Esophagus (tissue), 2 donors: ENCODE results near the gene PYGO1. TPM values are rescaled to one million over a fixed set of nuclear protein-coding genes. Genes with fewer than 3 reads are reported as not detected.
"Not testable (repeated sequence)": the region's sequence is repeated elsewhere in the genome, so short reads cannot be mapped to it uniquely, and the experiment has no call there.

Source experiments
- H3K27ac ChIP-seq, 2 donors: one replicate each; pipeline ENCODE4 v1.5.1; 2013; ENCODE audit warnings: low read depth in 2 of 2, mild to moderate bottlenecking in 2 of 2, inconsistent platforms in 1 of 2, low read length in 1 of 2, moderate library complexity in 1 of 2
- H3K27me3 ChIP-seq, 2 donors: one replicate each; pipeline ENCODE4 v1.6.1; 2013; ENCODE audit warnings: low read length in 2 of 2, control low read depth in 1 of 2, mild to moderate bottlenecking in 1 of 2; ENCODE audit not compliant: insufficient read depth in 2 of 2, control insufficient read depth in 1 of 2
- H3K36me3 ChIP-seq, 2 donors: one replicate each; pipeline ENCODE4 v1.6.1; 2013; ENCODE audit warnings: low read length in 1 of 2; ENCODE audit not compliant: control insufficient read depth in 2 of 2, insufficient read depth in 2 of 2
- H3K4me1 ChIP-seq, 2 donors: one replicate each; pipeline ENCODE4 v1.6.1; 2013; ENCODE audit warnings: low read length in 1 of 2; ENCODE audit not compliant: control insufficient read depth in 2 of 2, insufficient read depth in 2 of 2
- H3K4me3 ChIP-seq, 2 donors: one replicate each; pipeline ENCODE4 v1.5.1; 2013; ENCODE audit warnings: low read length in 2 of 2, mild to moderate bottlenecking in 2 of 2, low read depth in 1 of 2, moderate library complexity in 1 of 2
- H3K9me3 ChIP-seq, 2 donors: one replicate each; pipeline ENCODE4 v1.6.1; 2013; ENCODE audit warnings: mild to moderate bottlenecking in 2 of 2, low read depth in 1 of 2, low read length in 1 of 2, moderate library complexity in 1 of 2; ENCODE audit not compliant: control insufficient read depth in 2 of 2, insufficient read depth in 1 of 2
- WGBS, 2 donors: extraction: QIAGEN DNeasy Blood & Tissue Kit; methylation state at CpG; one replicate each; pipeline ENCODE4 v1.1.7; 2013; 5-methylcytosine and 5-hydroxymethylcytosine counted together
- polyA plus RNA-seq, 2 donors: library from polyadenylated mRNA; stranded (reverse); fragments of 200-250 nt; gene quantifications; one replicate each; pipeline ENCODE4 v1.2.3, GENCODE V29; 2013
- donor health status: healthy with polysubstance abuse.
- donor health status: Bipolar disorder and iron deficiency.

Gene PYGO1
- polyA plus RNA-seq, 2 donors: 0.62 to 0.65 TPM

GRCh38 chr15:55515991-55516776 is 72.0 kb downstream of the PYGO1 start:
- Histone ChIP-seq H3K4me1 (no peaks in the 10 kb centered on the region), H3K4me3 (no peak overlapping the region), H3K36me3 (no peaks in the 10 kb centered on the region), H3K27ac (no peak overlapping the region), H3K9me3 (no peaks in the 10 kb centered on the region), H3K27me3 (no peaks in the 10 kb centered on the region)
- WGBS, 2 donors: 90 to 92% methylated on average over 12 of the region's 12 CpGs

DNA sequence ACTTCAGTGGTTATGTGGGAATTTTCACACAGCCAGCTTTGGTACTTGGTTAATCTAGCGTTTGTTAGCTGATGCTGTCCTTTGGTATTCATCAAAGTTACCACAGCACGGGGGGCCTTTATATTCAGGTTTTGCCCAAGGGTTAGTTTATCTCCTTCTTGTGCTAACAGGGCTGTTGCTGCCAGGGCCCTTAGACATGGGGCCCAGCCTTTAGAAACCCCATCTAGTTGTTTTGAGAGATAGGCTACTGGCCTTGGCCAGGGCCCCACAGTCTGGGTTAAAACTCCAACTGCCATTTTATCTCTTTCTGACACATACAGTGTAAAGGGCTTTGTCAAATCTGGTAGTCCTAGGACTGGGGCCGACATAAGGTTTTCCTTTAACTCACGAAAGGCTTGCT is 72.7 kb downstream of the PYGO1 start:
- H3K27ac ChIP-seq: no peak overlapping the region
- 87 to 89% methylated on average over 4 of the region's 4 CpGs for WGBS, 2 donors
- H3K4me1 ChIP-seq: no peaks in the 10 kb centered on the region

DNA sequence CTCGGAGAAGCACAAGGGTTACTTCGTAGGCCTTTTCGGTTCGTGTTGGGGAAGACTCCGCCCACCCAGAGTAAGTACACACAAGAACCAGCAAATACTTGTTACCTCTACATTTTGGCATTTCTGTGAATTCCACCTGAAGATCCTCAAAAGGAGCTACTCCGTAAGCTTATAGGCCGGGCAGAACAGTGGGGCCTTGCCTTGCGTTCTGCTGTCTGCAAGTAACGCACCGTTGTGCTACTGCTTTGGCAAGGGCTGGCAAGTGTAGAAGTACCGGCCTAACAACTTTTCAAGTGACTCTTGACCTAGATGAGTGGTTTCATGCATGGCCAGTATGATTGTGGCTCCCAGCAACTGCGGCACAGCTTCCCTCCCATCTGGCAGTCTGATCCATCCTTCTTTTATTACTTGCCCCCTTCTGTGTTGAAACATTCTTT is 73.7 kb downstream of the PYGO1 start:
- 90 to 93% methylated on average over 12 of the region's 12 CpGs for WGBS, 2 donors
- no peak overlapping the region for H3K27ac ChIP-seq

More for the DNA sequence above, 72.7 kb downstream of the PYGO1 start:
- Histone ChIP-seq H3K36me3 (no peaks in the 10 kb centered on the region), H3K9me3 (no peaks in the 10 kb centered on the region), H3K4me3 (no peak overlapping the region), H3K27me3 (no peaks in the 10 kb centered on the region)

GRCh38 chr15:55513621-55514413 is 74.3 kb downstream of the PYGO1 start:
- H3K27ac ChIP-seq, H3K4me1 ChIP-seq, H3K4me3 ChIP-seq, H3K27me3 ChIP-seq, H3K36me3 ChIP-seq, H3K9me3 ChIP-seq: not testable (repeated sequence)
- WGBS, 2 donors: 75 to 78% methylated on average over 29 of the region's 29 CpGs

More for the DNA sequence above, 73.7 kb downstream of the PYGO1 start:
- no peaks in the 10 kb centered on the region for H3K36me3 ChIP-seq
- H3K4me3 ChIP-seq: no peak overlapping the region
- no peaks in the 10 kb centered on the region for H3K27me3 ChIP-seq
- H3K4me1 ChIP-seq: no peaks in the 10 kb centered on the region
- H3K9me3 ChIP-seq: no peaks in the 10 kb centered on the region

DNA sequence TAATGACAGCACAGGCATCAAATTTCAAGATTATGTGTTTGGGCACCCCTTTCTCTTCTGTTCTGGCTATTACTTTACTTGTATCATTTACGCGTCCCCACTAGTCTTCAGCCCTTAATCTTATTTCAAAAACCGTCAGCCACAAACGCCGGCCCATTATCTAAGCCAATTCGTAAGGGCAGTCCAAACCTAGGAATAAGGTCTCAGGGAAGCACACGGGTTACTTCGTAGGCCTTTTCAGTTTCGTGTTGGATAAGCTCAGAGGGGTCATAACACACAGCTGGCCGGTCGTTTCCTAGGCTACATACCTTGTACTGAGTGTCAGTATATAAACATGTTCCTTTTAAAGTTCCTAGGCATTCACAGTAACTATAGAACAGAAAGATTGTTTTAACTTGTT is 75.0 kb downstream of the PYGO1 start:
- H3K4me3 ChIP-seq: no peak overlapping the region
- H3K27ac ChIP-seq: no peak overlapping the region
- H3K36me3 ChIP-seq: no peaks in the 10 kb centered on the region
- H3K9me3 ChIP-seq: no peaks in the 10 kb centered on the region
- H3K4me1 ChIP-seq: no peaks in the 10 kb centered on the region
- 63 to 71% methylated on average over 11 of the region's 11 CpGs for WGBS, 2 donors
- H3K27me3 ChIP-seq: no peaks in the 10 kb centered on the region

DNA sequence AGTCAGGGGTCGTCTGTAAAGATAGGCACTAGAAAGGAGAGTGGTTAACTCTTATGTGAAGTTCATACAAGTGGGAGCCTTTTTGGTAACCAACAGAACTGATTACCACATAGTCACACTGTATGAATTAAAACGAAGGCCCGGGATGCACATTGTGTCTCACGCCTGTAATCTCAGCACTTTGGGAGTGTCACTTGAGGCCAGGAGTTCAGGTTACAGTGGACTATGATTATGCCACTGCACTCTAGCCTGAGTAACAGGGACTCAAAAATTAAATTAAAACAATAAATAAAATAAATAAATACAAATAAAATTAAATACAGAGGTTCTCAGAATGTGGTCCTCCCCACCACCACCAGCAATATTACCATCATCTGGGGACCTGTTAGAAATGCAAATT is 80.6 kb downstream of the PYGO1 start:
- H3K27ac ChIP-seq: no peak overlapping the region
- no peaks in the 10 kb centered on the region for H3K27me3 ChIP-seq
- H3K9me3 ChIP-seq: no peaks in the 10 kb centered on the region
- no peaks in the 10 kb centered on the region for H3K4me1 ChIP-seq
- H3K4me3 ChIP-seq: no peak overlapping the region
- no peaks in the 10 kb centered on the region for H3K36me3 ChIP-seq
- WGBS, 2 donors: 84 to 91% methylated on average over 4 of the region's 4 CpGs

- not testable (repeated sequence) for H3K36me3 ChIP-seq, H3K9me3 ChIP-seq, H3K4me1 ChIP-seq, H3K4me3 ChIP-seq, H3K27me3 ChIP-seq, H3K27ac ChIP-seq
- whole genome bisulfite sequencing, 2 donors: 81 to 82% methylated on average over 5 of the region's 5 CpGs
Measured at GRCh38 chr15:55505407-55505806, 82.7 kb downstream of the PYGO1 start.

GRCh38 chr15:55499151-55499550 is 89.0 kb downstream of the PYGO1 start:
- H3K27me3 ChIP-seq: no peaks in the 10 kb centered on the region
- peaks cover 0 to 2% of the 10 kb centered on the region in 2 donors for H3K4me1 ChIP-seq
- no peaks in the 10 kb centered on the region for H3K36me3 ChIP-seq
- no peak overlapping the region for H3K27ac ChIP-seq
- WGBS, 2 donors: 79 to 80% methylated on average over 7 of the region's 7 CpGs
- H3K9me3 ChIP-seq: no peaks in the 10 kb centered on the region
- H3K4me3 ChIP-seq: no peak overlapping the region

DNA sequence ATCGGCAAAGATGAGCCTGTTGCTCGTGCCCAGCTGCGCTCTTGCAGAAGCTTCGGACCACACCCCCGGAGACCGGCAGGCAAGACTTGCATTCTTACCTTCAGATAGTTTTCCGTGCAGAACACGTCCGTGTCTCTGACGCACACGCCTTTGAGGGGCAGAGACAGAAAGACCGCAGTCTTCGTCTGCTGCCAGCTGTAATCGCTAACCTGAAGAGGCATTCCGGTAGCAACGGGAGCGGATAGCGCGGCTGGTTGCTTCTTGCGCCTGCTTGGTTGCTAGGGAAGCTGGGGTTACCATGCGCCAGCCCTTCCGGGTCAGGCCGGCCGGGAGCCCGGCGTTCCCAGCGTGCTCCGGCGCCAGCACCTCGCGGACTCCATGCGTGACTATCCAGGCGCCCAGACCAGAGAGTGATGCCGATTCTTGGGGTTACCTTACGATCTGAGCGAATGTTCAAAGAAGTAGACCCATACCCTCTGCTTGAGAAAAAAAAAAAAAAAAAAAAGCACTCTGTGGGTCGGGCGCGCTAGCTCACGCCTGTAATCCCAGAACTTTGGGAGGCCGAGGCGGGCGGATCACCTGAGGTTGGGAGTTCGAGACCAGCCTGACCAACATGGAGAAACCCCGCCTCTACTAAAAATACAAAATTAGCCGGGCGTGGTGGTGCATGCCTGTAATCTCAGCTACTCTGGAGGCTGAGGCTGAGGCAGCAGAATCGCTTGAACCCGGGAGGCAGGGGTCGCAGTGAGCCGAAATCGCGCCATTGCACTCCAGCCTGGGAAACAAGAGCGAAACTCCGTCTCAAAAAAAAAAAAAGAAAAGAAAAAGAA is 89.8 kb downstream of the PYGO1 start:
- not testable (repeated sequence) for H3K27me3 ChIP-seq, H3K4me1 ChIP-seq, H3K36me3 ChIP-seq, H3K9me3 ChIP-seq
- Histone ChIP-seq H3K4me3 (peak overlapping the region; percentile 62 to 91), H3K27ac (peak overlapping the region in 1 of 2 donors; percentile 40)
- 11 to 12% methylated on average over 55 of the region's 55 CpGs for WGBS, 2 donors
